KMS-11 (cell line): Measurements from ENCODE around the gene UBR2.
A peak's percentile ranks its signal among the peaks of the same experiment; 100 is the strongest.
"Not testable (repeated sequence)": the region's sequence is repeated elsewhere in the genome, so short reads cannot be mapped to it uniquely, and the experiment has no call there.

Experiments
- H2AFZ ChIP-seq: fragments of 200-600 bp; sonication (generic); 2 replicates; pipeline ENCODE4 v1.6.1; 2016; ENCODE audit warnings: antibody characterized with exemption, mixed run types, low read depth
- H3K27ac ChIP-seq: fragments of 200-600 bp; sonication (generic); 2 replicates; pipeline ENCODE4 v1.6.1; 2016; ENCODE audit warnings: mild to moderate bottlenecking, mixed run types
- H3K27me3 ChIP-seq: fragments of 200-600 bp; sonication (generic); 2 replicates; pipeline ENCODE4 v1.6.1; 2017; ENCODE audit warnings: mild to moderate bottlenecking, low read depth, mixed run types, moderate library complexity; ENCODE audit not compliant: insufficient read depth
- H3K36me3 ChIP-seq: fragments of 200-600 bp; sonication (generic); 2 replicates; pipeline ENCODE4 v1.6.1; 2017; ENCODE audit warnings: mild to moderate bottlenecking, mixed run types; ENCODE audit not compliant: insufficient read depth
- H3K4me1 ChIP-seq: fragments of 200-600 bp; sonication (generic); 2 replicates; pipeline ENCODE4 v1.6.1; 2016; ENCODE audit warnings: mild to moderate bottlenecking, low read depth, mixed run types; ENCODE audit not compliant: poor library complexity, severe bottlenecking
- H3K4me2 ChIP-seq: fragments of 200-600 bp; sonication (generic); 2 replicates; pipeline ENCODE4 v1.7.0; 2016; ENCODE audit warnings: mild to moderate bottlenecking, mixed run types
- H3K4me3 ChIP-seq: fragments of 200-600 bp; sonication (generic); IDR thresholded peaks from 2 replicates; pipeline ENCODE4 v1.6.1; 2017; ENCODE audit warnings: low read depth, low read length, mixed read lengths; ENCODE audit not compliant: insufficient read depth
- H3K79me2 ChIP-seq: fragments of 200-600 bp; sonication (generic); 2 replicates; pipeline ENCODE4 v1.6.1; 2016; ENCODE audit warnings: low read depth, mixed run types; ENCODE audit not compliant: insufficient read depth
- H3K9ac ChIP-seq: fragments of 200-600 bp; sonication (generic); 2 replicates; pipeline ENCODE4 v1.6.1; 2016; ENCODE audit warnings: mild to moderate bottlenecking, mixed run types
- H4K20me1 ChIP-seq: fragments of 200-600 bp; sonication (generic); 2 replicates; pipeline ENCODE4 v1.6.1; 2016; ENCODE audit warnings: mild to moderate bottlenecking, mixed run types; ENCODE audit not compliant: insufficient read depth
- TF ChIP-seq, protein P1 (sequence below): fragments of 200-600 bp; sonication (generic); conservative IDR thresholded peaks from 2 replicates; pipeline ENCODE4 v1.6.1; 2017; ENCODE audit warnings: low read depth, mild to moderate bottlenecking, antibody characterized with exemption, low read length, moderate library complexity, mixed read lengths

The UBR2 gene

DNA sequence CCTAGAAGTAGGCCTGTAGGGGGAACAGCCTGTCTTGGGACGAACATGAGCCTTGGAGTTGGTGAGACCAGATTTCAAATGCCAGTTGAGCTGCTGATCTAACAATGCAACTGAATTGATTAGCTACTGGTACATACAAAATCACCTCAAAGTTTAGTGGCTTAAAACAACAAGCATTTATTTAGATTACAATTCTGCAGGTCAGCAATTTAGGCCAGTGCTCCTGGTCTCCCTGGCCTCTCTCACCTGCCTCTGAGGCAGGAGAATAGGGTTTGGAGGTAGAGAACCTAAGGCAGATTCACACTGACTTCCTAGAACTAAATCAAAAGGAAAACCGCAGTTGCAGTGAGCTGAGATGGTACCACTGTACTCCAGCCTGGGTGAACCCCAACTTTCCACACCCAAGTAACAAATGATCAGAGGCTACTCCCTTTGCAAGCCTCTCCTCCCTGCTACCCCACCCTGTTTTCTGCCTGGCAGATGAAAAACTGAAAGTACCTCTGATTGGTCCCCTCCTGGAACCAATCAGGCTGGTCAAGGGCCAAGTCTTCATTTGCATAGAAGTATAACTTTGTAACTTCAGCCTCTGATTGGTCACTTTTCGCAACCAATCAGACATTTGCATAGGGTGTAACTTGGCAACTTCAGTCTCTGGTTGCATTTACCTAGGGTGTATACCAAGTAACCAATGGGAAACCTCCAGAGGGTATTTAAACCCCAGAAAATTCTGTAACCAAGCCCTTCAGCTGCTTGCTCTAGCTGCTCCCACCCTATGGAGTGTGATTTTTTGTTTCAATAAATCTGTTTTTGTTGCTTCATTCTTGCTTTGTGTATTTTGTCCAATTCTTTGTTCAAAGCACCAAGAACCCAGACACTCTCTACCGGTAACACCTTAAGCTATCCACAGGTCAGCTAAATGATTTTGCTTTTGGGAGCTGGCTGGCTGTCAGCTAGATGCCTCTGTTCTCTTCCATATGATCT, 8.1 kb upstream of the UBR2 start:
- Histone ChIP-seq H3K4me1 (peaks cover 5% of the 10 kb centered on the region), H3K27me3 (no peaks in the 10 kb centered on the region), H4K20me1 (no peaks in the 10 kb centered on the region), H3K36me3 (no peaks in the 10 kb centered on the region), H3K4me3 (no peak overlapping the region), H3K27ac (no peak overlapping the region), H3K4me2 (no peak overlapping the region), H3K79me2 (no peaks in the 10 kb centered on the region), H2AFZ (peak overlapping the region; percentile 35; the same call in 1 of the 2 replicates), H3K9ac (no peak overlapping the region)
- TF ChIP-seq, protein P1, sequence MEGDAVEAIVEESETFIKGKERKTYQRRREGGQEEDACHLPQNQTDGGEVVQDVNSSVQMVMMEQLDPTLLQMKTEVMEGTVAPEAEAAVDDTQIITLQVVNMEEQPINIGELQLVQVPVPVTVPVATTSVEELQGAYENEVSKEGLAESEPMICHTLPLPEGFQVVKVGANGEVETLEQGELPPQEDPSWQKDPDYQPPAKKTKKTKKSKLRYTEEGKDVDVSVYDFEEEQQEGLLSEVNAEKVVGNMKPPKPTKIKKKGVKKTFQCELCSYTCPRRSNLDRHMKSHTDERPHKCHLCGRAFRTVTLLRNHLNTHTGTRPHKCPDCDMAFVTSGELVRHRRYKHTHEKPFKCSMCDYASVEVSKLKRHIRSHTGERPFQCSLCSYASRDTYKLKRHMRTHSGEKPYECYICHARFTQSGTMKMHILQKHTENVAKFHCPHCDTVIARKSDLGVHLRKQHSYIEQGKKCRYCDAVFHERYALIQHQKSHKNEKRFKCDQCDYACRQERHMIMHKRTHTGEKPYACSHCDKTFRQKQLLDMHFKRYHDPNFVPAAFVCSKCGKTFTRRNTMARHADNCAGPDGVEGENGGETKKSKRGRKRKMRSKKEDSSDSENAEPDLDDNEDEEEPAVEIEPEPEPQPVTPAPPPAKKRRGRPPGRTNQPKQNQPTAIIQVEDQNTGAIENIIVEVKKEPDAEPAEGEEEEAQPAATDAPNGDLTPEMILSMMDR = no peak

DNA sequence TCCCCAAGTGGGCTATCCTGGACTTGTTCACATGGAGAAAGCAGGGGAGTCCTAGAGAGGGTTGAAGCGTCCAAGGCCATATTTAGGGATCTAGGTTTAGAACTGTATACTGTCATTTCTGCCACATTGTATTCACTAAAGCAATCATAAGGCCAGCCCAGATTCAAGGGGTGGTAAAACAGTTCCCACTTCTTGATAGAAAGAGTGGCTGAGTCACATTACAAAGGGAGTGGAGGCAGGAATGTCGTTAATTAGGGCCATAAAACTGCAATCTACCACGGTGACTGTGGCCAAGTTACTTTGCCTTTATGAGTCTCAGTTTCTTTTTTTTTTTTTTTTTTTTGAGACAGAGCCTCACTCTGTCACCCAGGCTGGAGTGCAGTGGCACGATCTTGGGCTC, 7.4 kb upstream of the UBR2 start:
- H3K4me3 ChIP-seq = no peak overlapping the region
- H3K9ac ChIP-seq = no peak overlapping the region
- no peaks in the 10 kb centered on the region for H3K27me3 ChIP-seq
- H3K27ac ChIP-seq = no peak overlapping the region
- no peaks in the 10 kb centered on the region for H3K79me2 ChIP-seq
- H3K4me1 ChIP-seq = peaks cover 5% of the 10 kb centered on the region
- H3K36me3 ChIP-seq = no peaks in the 10 kb centered on the region
- H3K4me2 ChIP-seq = no peak overlapping the region
- H4K20me1 ChIP-seq = no peaks in the 10 kb centered on the region
- H2AFZ ChIP-seq = no peak overlapping the region
- TF ChIP-seq, protein P1 = no peak

DNA sequence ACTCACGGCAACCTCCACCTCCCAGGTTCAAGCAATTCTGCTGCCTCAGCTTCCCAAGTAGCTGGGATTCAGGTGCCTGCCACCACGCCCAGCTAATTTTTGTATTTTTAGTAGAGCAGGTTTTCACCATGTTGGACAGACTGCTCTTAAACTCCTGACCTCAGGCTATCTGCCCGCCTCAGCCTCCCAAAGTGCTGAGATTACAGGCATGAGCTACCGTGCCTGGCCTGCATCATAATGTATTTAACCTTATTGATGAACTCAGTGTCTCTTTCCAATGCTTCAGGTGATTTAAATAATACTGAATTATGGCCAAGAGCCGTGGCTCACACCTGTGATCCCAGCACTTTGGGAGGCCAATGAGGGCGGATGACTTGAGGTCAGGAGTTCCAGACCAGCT, 4.6 kb upstream of the UBR2 start:
- not testable (repeated sequence) for H3K4me2 ChIP-seq, H3K4me1 ChIP-seq, H3K36me3 ChIP-seq, H3K79me2 ChIP-seq, H3K9ac ChIP-seq, H2AFZ ChIP-seq, H3K4me3 ChIP-seq, H3K27me3 ChIP-seq, H3K27ac ChIP-seq, H4K20me1 ChIP-seq

DNA sequence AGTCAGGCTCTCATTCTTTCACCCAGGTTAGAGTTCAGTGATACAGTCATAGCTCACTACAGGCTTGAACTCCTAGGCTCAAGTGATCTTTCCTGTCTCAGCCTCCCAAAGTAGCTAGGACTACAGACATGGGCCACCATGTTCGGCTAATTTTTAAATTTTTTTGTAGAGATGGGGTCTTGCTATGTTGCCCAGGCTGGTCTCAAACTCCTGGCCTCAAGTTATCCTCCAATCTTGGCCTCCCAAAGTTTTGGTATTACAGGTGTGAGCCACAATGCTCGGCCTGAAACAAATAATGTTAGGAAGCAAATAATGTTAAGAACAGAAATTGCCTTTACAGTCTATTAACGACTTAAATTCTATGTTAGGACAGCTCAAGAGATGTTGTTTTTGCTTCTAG, 1.8 kb upstream of the UBR2 start:
- H3K27ac ChIP-seq = no peak overlapping the region
- no peaks in the 10 kb centered on the region for H3K36me3 ChIP-seq
- peaks cover 26% of the 10 kb centered on the region for H3K79me2 ChIP-seq
- no peaks in the 10 kb centered on the region for H3K27me3 ChIP-seq
- H3K9ac ChIP-seq = no peak overlapping the region
- H3K4me3 ChIP-seq = no peak overlapping the region
- H4K20me1 ChIP-seq = no peaks in the 10 kb centered on the region
- H2AFZ ChIP-seq = no peak overlapping the region
- H3K4me1 ChIP-seq = peaks cover 13% of the 10 kb centered on the region
- TF ChIP-seq, protein P1 = no peak
- no peak overlapping the region for H3K4me2 ChIP-seq
